GM12892 (cell line): Measurements from ENCODE around the gene PTPN1.

Source experiments
- POLR2A ChIP-seq: IDR thresholded peaks from 2 replicates; pipeline ENCODE4 v1.6.1; 2011; ENCODE audit warnings: low read depth, low read length, control low read depth
- POLR2AphosphoS5 ChIP-seq: IDR thresholded peaks from 2 replicates; pipeline ENCODE4 v1.6.1; 2011; ENCODE audit warnings: low read depth, low read length, control low read depth

DNA sequence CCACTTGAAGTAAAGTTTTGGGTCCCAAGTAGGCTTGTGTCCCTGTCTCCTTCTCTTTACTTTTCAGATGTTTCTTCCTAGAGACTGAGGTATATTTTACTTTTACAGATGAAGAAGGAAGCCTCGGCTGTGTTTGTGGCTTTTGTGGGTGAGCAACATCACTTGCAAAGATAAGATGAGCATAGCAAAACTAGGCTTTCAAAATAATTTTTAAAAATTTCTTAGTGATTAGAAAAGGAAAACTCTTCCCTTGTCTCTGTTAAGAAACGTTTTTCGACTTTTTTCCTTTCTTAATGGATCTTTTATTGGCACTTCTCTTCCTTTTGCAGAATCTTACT is 7.6 kb downstream of the PTPN1 start:
- TF ChIP-seq POLR2AphosphoS5 = no peak
- no peak for TF ChIP-seq POLR2A
